GM13976 (cell line): Measurements from ENCODE around the gene DDAH2.

ENCODE experiments used
- DNase-seq: peaks from one replicate; pipeline ENCODE4 v3.0.0; 2012; ENCODE audit warnings: low spot score
- in situ Hi-C: fragments of 300-500 bp; cut with MboI; formaldehyde crosslinking; loops from one replicate; pipeline ENCODE4 v1.12.0; 2022; ENCODE audit warnings: low sequenced_read_pairs, mixed read lengths, inconsistent platforms; ENCODE audit not compliant: unreplicated experiment
- TF ChIP-seq, protein P1 (sequence below): IDR thresholded peaks from 2 replicates; pipeline ENCODE4 v1.5.1; 2012; ENCODE audit warnings: borderline replicate concordance, mild to moderate bottlenecking; ENCODE audit not compliant: insufficient read depth; ENCODE audit errors: extremely low read depth, missing control alignments, control extremely low read depth

The DDAH2 gene

DNA sequence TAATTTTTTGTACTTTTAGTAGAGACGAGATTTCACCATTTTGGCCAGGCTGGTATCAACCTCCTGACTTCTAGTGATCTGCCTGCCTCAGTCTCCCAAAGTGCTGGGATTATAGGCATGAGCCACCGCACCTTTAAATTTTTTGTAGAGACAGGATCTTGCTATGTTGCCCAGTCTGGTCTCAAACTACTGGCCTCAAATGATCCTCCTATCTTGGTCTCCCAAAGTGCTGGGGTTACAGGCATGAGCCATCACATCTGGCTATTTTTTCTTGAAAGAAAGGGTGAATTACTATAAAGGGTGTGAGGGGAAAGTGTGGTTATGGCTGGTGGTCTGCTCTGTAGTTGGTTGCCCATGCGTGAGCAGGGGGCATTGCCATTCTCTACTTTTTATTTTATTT is 20.9 kb downstream of the DDAH2 start:
- in situ Hi-C loops: no loop called here
- DNase-seq: no peak
- TF ChIP-seq, protein P1, sequence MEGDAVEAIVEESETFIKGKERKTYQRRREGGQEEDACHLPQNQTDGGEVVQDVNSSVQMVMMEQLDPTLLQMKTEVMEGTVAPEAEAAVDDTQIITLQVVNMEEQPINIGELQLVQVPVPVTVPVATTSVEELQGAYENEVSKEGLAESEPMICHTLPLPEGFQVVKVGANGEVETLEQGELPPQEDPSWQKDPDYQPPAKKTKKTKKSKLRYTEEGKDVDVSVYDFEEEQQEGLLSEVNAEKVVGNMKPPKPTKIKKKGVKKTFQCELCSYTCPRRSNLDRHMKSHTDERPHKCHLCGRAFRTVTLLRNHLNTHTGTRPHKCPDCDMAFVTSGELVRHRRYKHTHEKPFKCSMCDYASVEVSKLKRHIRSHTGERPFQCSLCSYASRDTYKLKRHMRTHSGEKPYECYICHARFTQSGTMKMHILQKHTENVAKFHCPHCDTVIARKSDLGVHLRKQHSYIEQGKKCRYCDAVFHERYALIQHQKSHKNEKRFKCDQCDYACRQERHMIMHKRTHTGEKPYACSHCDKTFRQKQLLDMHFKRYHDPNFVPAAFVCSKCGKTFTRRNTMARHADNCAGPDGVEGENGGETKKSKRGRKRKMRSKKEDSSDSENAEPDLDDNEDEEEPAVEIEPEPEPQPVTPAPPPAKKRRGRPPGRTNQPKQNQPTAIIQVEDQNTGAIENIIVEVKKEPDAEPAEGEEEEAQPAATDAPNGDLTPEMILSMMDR: no peak

DNA sequence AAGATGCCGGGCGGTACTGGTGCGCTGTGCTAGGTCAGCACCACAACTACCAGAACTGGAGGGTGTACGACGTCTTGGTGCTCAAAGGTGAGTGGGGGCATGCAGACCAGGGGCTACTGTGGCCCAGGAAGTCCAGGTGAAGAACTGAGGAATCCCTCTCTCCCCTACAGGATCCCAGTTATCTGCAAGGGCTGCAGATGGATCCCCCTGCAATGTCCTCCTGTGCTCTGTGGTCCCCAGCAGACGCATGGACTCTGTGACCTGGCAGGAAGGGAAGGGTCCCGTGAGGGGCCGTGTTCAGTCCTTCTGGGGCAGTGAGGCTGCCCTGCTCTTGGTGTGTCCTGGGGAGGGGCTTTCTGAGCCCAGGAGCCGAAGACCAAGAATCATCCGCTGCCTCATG is 21.4 kb downstream of the DDAH2 start:
- no peak for DNase-seq
- in situ Hi-C loops: no loop called here
- TF ChIP-seq, protein P1: no peak

DNA sequence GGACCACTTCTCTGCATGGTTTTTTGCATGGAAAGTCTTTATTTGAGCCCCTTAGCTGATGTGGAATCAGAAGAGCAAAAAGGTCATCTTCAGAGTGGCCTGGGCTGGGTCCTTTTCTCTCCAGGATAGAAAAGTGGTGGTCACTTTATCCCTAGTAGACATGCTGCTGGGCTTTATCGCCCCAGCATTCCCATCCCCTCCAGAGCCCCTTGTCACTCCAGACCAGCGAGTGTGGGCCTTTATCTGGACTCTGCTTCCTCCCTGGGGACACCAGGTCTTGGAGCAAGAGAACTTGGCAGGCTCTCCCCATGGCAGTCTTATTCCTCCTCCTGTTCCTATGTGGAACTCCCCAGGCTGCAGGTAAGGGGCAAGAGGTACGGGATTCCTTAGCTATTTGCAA is 22.5 kb downstream of the DDAH2 start, which contains the start of gene LY6G6F:
Gene LY6G6F (plus strand): TSS at position 268 of the 400 bp plus-strand sequence. CDS start 41 bp downstream, at position 309.
- TF ChIP-seq, protein P1: no peak
- in situ Hi-C loops: no loop called here
- no peak for DNase-seq

DNA sequence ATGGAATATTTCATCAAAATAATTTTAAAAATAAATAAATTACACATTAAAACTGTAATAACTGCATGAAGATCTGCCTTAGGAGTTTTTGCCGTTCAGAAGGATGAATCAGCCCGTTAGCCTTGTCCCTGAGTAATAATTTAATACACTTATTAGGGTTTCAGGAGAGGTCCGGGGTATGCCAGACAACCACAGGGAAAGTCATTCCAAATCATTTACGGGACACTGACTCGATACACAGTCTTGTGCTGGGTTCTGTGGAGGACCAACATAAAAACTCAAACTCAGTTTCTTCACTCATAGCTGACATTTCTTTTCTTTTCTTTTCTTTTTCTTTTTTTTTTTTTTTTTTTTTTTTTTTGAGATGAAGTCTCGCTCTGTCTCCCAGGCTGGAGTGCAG is 23.2 kb downstream of the DDAH2 start:
- in situ Hi-C loops: no loop called here
- TF ChIP-seq, protein P1: no peak
- no peak for DNase-seq

DNA sequence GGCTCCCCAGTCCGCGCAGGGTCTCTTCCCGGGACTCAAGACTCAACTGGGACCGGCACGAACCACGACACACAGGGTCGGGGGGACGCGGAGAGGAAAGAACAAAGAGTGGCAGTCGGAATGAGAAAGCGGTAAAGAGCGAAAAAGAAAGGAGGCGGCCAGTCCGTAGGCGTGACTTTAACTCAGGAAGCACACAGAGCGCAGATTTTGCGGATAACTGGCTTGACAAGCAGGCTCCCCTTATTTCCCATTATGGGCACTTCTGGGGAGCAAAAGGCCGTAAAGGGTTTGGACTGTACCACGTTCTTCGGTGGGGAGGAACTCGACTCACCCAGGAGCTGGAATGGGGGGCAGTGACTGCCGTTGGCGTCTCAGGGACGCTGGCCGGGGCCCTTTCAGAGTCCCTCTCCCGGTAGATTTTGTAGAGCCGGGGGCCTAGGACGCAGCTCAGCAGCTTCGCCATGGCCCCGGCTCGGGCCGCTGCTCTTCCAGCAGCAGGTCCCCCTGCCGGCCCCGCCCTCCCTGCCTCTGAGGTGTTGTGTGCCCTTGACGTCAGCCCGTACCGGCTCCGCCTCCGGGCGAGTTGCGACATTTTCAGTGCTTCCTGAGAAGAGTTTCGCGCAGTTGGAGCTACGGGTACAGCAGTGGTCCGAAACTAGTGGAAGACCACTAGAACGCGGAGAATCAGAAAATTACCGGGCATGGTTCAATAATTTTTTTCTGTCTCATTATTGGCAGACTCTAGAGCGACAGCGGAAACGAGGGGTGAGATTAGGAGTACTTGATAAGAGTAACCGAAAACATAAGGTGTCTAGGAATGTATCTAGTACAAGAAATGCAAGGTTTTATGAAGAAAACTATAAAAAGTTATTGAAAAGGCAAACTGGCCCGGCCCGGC is 26.0 kb downstream of the DDAH2 start, which contains the start of gene ABHD16A:
Gene ABHD16A (minus strand): TSS at position 506 of the 898 bp plus-strand sequence. CDS start 43 bp downstream, at position 463.
- TF ChIP-seq, protein P1: no peak
- in situ Hi-C loops: no loop called here
- peak; percentile 99 for DNase-seq

DNA sequence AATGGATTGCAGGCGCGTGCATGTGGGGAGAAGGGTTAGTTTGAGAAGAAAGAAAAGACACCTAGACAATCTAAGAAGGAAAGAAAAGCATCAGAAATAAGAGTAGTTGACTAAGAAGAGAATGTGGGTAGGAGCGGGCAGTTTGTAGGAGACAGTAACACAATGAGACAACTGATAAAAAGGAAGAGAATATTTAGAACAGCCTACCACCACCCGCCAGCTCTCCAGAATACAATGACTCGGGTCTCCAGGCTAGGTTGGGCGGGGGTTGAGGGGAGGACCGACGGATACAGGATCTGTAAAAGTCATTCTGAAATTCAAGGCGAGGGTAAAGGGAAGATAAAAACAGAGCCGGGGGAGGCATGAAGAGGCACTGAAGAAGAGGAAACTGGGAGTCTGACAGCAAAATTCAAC is 26.7 kb downstream of the DDAH2 start:
- TF ChIP-seq, protein P1: no peak
- in situ Hi-C loops: no loop called here
- no peak for DNase-seq
